ENCODE data around the gene HESX1. TPM values are rescaled to one million over a fixed set of nuclear protein-coding genes. Genes with fewer than 3 reads are reported as not detected.

The HESX1 gene
- total and polyA plus RNA-seq, 2 of the 13 experiments (the other 11 are each of a cell fraction or from before 2014, with no cell fraction given), result 0.57 to 0.75 TPM

DNA sequence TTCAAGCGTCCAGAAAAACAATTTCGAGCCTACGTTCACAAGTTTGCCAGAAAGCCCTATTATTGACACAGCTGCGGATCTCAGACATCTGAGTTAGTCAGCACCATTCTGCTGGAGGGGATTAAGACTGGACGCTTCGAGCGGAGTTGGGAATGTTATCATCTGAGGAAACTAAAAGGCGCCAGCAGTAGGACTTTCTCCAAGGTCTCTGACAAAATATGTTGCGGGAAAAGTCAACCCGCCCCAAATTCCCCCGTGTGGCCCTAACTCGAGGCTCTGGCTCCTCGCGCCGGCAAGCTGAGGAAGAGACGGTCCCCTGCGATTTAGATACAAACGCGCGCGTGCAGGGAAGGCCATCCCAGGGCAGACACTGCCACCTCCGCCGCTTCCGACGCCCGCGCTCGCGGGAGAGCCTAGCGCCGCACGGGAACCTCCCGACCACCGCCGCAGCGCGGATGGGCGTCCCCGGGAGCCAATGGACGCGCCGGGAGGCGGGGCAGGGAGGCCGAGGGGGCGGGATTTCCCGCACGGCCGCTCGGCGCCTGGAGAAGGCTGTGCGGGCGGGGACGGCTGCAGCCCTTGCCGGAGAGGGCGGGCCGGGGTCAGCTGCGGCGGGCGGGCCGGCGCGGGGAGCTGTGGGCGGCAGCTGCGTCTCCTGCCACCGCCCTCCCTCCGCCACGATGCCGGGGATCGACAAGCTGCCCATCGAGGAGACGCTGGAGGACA, 27.6 kb upstream of the HESX1 start, which contains the start of gene APPL1 (continued):
- no peak for TF ChIP-seq ZNF577 (CRISPR knock-in tag; IDR thresholded peaks at IDR 0.05; ENCODE audit: borderline replicate concordance, low read depth)
- TF ChIP-seq CSRNP2 (CRISPR knock-in tag; conservative IDR thresholded peaks at IDR 0.05; ENCODE audit: low read depth), result no peak
- 0 out of 2 replicates have a peak, but pooled peaks have one; percentile 29 for TF ChIP-seq ZNF567 (CRISPR knock-in tag; IDR thresholded peaks at IDR 0.05; ENCODE audit: borderline replicate concordance)
- peak; percentile 79; the same call in 1 of the 2 replicates for TF ChIP-seq IRF2 (CRISPR knock-in tag; IDR thresholded peaks at IDR 0.05)
- TF ChIP-seq TMF1 (CRISPR knock-in tag; IDR thresholded peaks at IDR 0.05; ENCODE audit: low read depth), result peak; percentile 92
- TF ChIP-seq KDM2A (CRISPR knock-in tag; IDR thresholded peaks at IDR 0.05; ENCODE audit: borderline replicate concordance, low read depth), result peak; percentile 87
- TF ChIP-seq, protein P1, sequence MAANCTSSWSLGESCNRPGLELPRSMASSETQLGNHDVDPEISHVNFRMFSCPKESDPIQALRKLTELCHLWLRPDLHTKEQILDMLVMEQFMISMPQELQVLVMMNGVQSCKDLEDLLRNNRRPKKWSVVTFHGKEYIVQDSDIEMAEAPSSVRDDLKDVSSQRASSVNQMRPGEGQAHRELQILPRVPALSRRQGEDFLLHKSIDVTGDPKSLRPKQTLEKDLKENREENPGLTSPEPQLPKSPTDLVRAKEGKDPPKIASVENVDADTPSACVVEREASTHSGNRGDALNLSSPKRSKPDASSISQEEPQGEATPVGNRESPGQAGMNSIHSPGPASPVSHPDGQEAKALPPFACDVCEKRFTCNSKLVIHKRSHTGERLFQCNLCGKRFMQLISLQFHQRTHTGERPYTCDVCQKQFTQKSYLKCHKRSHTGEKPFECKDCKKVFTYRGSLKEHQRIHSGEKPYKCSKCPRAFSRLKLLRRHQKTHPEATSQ (CRISPR knock-in tag; IDR thresholded peaks at IDR 0.05; ENCODE audit: borderline replicate concordance), result peak; percentile 89
- peak; percentile 31 for TF ChIP-seq TAF15 (IDR thresholded peaks at IDR 0.05; ENCODE audit: low read depth, low read length, poor library complexity, severe bottlenecking)
- TF ChIP-seq GABPB1 (CRISPR knock-in tag; IDR thresholded peaks at IDR 0.05), result peak; percentile 93
- no peak; the same call in 1 of the 2 replicates for TF ChIP-seq ZSCAN29 (CRISPR knock-in tag; conservative IDR thresholded peaks at IDR 0.05)
- no peak for TF ChIP-seq HNF1A (IDR thresholded peaks at IDR 0.05; ENCODE audit: low read depth)
- 0 out of 2 replicates have a peak, but pooled peaks have one; percentile 46 for TF ChIP-seq HNF1A (CRISPR knock-in tag; IDR thresholded peaks at IDR 0.05; ENCODE audit: borderline replicate concordance)
- TF ChIP-seq HIVEP1 (CRISPR knock-in tag; IDR thresholded peaks at IDR 0.05), result peak; percentile 71; the same call in 1 of the 2 replicates
- TF ChIP-seq KAT2B (IDR thresholded peaks at IDR 0.05; ENCODE audit: borderline replicate concordance, low read depth, low read length), result no peak
